Measurements from ENCODE around the gene POLR1F.

The POLR1F gene

GRCh38 chr7:19674266-19674960 is 34.4 kb downstream of the POLR1F start:
- DNase-seq, result no peak

GRCh38 chr7:19670806-19671205 is 38.0 kb downstream of the POLR1F start:
- no peak for DNase-seq

- no peak for DNase-seq
Observed at GRCh38 chr7:19665399-19666008, 43.3 kb downstream of the POLR1F start.

- no peak for DNase-seq
Observed at GRCh38 chr7:19663816-19664462, 44.9 kb downstream of the POLR1F start.

- no peak for DNase-seq
Observed at GRCh38 chr7:19648791-19649190, 60.0 kb downstream of the POLR1F start.
